ENCODE measurements around the gene SH2D2A.

Gene SH2D2A

DNA sequence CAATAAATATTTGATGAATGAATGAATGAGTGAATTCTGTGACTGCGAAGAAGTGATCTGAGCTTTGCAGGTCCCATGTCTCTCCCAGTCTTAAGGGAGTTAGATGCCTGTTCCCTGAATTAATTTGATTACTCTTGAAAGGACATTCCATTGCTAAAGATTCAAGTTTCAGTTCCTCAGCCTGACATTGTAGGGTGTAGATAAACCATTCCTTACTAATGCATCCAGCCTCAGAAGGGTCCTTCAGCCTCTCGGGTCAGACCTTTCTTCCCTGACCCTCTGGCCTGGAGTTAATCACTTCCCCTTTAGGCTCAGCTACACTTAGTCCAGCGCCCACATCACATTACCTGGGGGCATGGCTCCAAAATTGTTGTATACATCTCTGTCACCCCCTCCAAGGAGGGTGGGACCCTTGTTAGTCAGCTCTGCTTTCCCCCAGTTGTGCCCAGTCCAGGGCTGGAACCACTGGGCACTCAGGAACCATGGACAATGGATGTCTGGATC lies 39.7 kb upstream of the SH2D2A start:
- no peak for FAIRE-seq
- DNase-seq (ENCODE audit: insufficient read length, low spot score) = no peak
- TF ChIP-seq, protein P1, sequence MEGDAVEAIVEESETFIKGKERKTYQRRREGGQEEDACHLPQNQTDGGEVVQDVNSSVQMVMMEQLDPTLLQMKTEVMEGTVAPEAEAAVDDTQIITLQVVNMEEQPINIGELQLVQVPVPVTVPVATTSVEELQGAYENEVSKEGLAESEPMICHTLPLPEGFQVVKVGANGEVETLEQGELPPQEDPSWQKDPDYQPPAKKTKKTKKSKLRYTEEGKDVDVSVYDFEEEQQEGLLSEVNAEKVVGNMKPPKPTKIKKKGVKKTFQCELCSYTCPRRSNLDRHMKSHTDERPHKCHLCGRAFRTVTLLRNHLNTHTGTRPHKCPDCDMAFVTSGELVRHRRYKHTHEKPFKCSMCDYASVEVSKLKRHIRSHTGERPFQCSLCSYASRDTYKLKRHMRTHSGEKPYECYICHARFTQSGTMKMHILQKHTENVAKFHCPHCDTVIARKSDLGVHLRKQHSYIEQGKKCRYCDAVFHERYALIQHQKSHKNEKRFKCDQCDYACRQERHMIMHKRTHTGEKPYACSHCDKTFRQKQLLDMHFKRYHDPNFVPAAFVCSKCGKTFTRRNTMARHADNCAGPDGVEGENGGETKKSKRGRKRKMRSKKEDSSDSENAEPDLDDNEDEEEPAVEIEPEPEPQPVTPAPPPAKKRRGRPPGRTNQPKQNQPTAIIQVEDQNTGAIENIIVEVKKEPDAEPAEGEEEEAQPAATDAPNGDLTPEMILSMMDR (IDR thresholded peaks at IDR 0.05; ENCODE audit: insufficient read depth, missing control alignments) = no peak

DNA sequence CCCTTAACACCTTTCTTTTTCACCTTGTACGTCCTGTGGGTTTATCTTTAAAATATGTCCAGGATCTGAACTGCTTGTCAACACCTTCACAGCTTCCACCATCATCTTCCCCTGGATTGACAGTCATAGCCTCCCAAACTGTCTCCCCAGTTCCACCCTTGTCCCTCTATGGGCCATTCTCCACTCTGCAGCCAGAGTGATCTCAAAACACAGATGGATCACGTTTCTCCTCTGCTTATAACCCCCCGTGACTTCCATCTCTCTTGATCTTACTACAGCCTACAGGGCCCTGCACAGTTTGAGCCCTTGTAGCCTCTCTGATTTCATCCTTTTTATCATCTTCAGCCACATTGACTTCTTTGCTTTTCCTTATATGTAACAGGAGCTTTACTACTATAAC lies 38.0 kb upstream of the SH2D2A start:
- DNase-seq (ENCODE audit: insufficient read length, low spot score) = no peak
- FAIRE-seq = no peak
- TF ChIP-seq, protein P1 (IDR thresholded peaks at IDR 0.05; ENCODE audit: insufficient read depth, missing control alignments) = no peak

DNA sequence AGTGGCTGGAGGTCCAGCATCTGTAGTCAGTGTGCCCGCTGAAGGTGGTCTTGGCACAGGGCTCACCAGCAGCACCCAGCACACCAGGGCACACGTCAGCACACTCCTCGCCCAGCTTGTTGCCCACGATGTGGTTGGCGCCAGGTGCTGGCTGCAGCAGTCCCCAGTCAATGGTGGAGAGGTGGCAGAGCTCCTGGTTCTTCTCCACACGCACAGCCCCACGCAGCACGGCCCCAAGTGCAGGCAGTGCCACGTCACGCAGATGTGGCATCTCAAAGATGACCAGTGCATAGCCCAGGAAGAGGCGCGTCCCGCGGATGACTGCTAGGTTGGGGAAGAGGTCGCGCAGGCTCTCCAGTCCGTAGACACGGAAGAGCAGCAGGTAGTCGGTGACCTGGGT lies 37.1 kb upstream of the SH2D2A start:
- DNase-seq (ENCODE audit: insufficient read length, low spot score) (no peak), FAIRE-seq (no peak)
- TF ChIP-seq, protein P1 (IDR thresholded peaks at IDR 0.05; ENCODE audit: insufficient read depth, missing control alignments) = no peak

DNA sequence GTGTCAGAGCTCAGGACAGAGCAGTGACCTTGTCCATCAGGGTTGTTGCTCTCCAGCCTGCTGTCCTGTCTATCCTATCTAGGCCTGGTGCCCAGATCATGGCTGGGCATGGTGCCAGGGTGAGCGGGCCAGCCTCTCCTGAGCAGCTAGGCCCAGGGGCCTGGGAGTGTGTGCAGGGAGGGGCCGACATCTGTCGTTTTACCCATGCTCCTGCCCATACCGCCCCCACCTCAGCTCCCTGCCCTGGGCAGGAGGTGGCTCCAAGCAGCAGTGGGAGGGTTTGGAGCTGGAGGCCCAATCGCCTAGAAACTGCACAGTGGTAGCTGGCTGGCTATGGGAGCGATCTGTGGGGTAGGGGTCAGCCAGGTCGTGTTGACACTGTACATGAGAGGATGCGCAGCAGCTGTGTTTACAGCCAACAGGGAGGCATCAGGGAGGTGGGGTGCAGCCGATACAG lies 35.8 kb upstream of the SH2D2A start:
- TF ChIP-seq, protein P1 (IDR thresholded peaks at IDR 0.05; ENCODE audit: insufficient read depth, missing control alignments) = no peak
- FAIRE-seq (no peak), DNase-seq (ENCODE audit: insufficient read length, low spot score) (no peak)

DNA sequence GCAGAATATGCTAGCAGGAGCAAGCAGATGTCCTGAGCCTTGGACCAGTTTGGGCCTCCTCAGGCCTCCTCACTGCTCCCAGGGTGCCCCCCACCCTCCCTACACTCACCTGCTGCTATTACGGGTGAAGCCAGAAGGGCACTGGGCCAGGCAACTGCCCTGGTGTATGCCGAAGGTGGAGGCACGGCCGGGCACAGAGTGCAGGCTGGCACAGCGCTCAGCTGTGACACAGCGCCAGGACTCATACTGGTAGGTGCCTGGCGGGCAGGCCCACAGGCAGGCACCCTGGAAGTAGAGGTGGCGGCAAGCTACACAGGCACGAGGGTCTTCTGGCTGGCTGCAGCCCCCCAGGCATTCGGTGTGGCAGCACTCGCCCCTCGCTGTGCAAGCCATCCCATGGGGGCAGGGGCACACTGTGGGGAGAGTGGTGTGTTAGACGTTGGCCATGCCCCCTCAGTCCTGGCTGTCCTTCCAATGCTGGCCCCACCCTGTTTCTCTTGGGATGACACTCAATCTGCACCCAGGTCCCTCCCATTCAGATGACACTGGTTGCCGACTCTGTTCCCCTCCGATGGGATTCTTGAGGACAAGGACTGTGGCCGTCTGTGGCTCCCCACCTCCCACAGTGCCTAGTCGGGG lies 35.2 kb upstream of the SH2D2A start:
- no peak for DNase-seq (ENCODE audit: insufficient read length, low spot score)

DNA sequence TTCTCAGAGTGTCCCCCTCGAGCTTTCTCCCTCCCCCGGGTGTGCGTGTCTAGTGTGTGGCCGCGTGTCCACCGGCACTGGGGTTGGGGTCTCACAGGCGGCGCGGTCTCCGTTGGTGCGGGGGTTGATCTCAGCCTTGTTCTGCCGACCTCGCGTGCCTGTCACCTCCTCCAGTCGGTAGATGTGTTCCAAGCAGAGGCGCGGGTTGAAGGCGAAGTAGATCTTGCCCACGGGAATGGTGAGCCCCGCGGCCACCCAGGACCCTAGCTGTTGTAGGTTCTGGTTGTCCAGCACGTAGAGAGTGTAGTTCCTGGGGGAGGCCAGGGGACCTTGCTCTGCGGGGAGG lies 32.5 kb upstream of the SH2D2A start:
- no peak for FAIRE-seq
- TF ChIP-seq, protein P1 (IDR thresholded peaks at IDR 0.05; ENCODE audit: insufficient read depth, missing control alignments) = no peak
- DNase-seq (ENCODE audit: insufficient read length, low spot score) = no peak

More for the DNA sequence above, 35.2 kb upstream of the SH2D2A start:
- no peak for FAIRE-seq
- TF ChIP-seq, protein P1 (IDR thresholded peaks at IDR 0.05; ENCODE audit: insufficient read depth, missing control alignments) = no peak

DNA sequence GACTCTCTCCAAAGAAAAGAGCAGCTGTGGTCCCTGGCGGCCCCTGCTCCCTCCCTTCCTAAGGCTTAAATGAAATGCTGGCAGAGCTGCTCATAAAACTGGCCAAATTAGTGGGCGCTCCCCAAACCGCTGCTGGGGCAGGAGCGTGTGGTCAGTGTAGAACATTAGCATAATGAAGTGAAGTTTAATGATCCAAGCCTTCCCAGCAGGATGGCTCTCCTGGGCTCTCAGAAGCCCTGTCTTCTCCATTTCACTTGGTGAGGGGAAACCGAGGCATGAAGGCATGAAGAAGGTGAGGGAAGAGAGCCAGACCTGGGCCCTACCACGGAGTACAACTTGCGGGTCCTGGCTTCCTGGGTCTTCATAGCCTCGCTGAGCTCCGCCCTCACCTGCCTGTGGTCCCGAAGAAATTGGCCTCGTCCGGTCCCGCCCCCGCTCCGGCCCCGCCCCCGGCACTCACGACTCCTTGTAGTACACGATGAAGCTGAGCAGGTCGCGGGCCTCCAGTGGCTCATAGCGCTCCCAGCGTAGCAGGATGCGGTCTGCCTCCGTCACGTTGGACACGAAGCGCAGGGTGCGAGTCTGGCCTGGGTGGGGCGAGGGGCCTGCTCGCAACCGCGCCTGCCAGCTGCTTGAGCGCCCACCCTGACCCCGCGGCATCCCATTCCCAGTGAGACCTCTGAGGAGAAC lies 32.0 kb upstream of the SH2D2A start:
- FAIRE-seq (no peak), DNase-seq (ENCODE audit: insufficient read length, low spot score) (no peak)
- TF ChIP-seq, protein P1 (IDR thresholded peaks at IDR 0.05; ENCODE audit: insufficient read depth, missing control alignments) = no peak
